ENCODE data around the gene NRXN2.

Gene NRXN2

DNA sequence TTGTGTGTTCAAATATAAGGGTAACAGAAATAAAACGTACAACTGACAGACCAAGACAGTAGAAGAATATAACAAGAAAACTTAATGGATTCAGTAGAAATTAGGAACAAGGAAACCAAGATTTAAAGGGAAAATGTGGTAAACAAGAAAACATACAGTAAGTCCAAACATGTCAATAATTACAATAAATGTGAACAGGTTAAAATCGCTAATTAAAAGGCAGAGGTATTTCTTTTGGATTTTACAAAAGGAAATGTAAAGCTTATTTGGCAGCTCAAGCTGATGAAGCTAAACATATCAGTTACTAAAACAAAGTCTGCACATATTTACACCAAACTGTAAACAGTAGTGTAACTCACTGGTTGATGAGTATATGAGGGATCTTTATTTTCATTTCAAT, 134.3 kb downstream of the NRXN2 start:
- DNase-seq (ENCODE audit: low read depth): no peak

DNA sequence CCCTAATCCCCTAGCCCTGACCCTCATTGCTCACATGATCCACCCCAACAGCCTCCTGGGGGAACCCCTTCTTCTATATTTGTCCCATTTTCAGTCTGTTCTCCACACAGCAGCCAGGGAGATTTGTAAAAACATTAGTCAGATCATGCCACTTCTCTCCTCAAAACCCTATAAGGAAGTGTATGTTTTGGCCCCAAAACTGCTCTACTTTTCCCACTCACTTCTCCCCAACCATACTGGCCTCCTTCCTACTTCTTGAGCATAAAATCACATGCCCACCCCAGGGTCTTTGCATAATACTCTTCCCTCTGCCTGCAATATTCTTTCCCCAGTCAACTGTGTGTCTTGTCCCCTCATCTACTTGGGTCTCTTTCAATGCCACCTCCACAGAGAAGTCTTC, 136.6 kb downstream of the NRXN2 start:
- DNase-seq (ENCODE audit: low read depth): no peak

DNA sequence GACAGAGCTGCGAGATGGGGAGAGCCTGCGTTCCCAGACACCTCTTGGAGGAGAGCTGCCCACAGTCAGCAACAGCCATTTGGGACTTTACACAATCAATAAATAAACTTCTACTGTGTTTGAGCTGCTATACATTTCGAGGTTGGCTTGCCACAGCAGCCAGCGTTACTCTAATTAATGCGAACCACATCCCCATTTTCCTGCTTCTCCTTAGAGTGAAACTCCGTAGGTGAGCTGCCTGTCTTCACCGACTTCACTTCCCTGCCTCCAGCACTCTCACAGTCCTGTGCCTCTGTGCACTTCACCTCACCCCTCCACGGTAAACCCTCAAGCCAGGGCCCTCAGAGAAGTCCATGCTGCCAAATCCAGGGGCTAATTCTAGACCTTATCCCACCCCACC, 137.8 kb downstream of the NRXN2 start:
- no peak for DNase-seq (ENCODE audit: low read depth)

DNA sequence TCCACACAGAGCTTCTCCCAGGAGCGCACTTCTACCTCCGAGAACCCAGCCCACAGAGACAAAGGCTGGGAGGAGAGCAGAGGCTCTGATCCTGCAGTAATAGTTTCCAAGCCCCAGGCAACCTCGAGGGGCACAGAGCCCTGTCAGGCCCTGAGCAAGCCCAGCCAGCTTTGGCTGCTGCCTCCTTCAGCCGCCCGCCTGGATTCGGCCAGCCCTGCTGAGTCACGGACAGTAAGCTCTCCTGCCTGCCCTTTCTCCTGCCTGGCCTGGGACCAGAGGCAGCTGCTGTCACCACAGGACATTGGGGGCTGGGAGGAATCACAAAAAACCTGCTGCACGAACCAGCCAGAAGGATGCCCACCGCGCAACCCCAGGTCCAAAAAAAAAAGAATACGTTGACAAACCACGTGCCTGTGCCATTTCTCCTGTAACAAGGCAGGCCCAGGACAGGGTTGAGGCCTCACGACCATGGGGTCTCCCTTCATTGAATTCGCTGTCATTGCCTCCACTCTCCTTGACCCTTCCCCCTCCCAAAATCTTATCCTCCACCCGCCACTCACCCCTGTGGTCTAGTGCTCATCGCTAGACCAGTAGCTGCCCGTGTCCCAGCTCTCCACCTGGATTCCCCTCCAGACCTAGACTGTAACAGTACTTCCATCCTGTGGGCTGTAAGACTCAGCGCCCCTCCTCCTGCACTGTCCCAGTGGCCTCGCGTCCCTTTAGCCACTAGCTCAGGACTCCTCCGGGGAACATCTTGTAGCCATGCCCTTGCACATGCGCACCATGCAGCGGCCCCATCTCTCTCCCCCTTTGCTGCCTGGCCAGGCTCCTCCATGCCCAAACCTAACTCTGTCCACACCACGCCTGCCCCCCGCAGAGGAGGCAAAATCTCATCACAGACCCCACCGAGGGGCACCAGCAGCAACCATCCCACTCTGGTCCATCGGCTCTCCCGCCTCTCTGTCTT, 139.4 kb downstream of the NRXN2 start:
- no peak for DNase-seq (ENCODE audit: low read depth)

DNA sequence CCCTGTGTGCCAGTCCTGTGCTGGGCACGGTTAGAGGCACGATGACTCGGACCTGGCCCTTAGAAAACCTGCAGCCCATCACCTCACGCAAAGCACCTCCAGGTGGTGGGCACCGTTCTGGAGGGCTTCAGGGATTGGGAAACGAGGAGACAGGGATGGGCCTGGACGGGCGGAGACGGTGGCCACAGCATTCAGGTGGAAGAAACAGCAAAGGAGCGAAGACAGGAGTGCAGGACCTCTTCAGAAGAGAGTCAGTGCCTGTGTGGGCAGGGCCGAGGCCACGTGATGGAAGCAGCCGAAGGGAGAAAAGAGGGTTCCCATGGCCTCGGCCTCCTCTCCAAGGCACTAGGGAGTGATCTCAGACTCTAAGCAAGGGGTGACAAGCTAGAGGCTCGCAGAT, 140.1 kb downstream of the NRXN2 start:
- no peak for DNase-seq (ENCODE audit: low read depth)

DNA sequence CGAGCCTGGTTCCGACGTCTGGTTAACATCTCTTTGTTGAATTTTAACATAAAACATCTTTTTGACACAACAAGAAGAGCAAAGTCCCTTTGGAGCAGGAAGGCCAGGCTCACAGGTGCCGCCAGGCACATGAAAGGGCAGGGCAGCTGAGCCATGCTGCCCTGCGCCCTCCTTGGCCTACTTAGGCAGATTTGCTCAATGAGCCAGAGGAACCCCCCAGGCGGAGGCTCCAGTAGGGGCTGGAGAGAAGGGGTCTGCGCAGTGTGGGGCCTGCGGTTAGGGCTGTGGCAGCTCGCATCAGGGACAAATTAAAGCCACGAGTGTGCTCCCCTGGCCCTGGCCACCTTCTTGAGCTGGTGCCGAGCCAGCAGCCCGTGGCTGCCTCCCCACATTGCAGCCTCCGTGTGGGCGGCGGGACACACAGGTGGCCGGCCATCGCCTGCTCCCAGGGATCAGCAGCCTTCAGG, 141.9 kb downstream of the NRXN2 start:
- no peak for DNase-seq (ENCODE audit: low read depth)

DNA sequence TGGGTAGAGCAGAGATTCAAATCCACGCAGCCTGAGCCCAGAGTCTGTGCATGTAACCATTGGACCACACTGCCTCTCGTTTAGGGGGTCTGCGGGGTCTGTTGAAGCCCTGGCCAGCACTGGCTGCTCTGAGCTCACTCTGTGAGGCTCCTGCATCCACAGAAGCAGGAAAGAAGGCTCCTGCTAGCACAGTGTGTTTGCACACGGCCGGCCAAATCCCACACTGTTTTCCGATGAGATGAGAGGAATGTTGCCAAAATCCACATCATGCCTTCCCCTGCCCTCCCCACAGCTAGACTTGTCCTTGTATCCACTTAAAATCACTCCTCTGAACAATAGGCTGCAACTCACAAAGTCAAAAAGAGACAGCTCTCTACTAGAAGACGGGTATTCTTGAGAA, 142.6 kb downstream of the NRXN2 start:
- no peak for DNase-seq (ENCODE audit: low read depth)

DNA sequence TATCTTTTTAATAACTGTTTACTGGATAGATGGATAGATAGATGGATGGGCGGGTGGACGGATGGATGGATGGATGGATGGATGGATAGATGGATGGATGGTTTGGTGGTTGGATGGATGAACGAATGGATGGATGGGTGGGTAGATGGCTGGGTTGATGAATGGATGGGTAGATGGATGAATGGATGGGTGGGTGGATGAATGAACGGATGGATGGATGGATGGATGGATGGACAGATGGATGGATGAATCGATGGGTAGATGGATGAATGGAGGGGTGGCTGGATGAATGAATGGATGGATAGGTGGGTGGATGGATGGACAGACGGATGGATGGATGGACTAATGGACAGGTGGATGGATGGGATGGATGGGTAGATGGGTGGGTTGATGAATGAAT, 145.8 kb downstream of the NRXN2 start:
- DNase-seq (ENCODE audit: low read depth): no peak

DNA sequence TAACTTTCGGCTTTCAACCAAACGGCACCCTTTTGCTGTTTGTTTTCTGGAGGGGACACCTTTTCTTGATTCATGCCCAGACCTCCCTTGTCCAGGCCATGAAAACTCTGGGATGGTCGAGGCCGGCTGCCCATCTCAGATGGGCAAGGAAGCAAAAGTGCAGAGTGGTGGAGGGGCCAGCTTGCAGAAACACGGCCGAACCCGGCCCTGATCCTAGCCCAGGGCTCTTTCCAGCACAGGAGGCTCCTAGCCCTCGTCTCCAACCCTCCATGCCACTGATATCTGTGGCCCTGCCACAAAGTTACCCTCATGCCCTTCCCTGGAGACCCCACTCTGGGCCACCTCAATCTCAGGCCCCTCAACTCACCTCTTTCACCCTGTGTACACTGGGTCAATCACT, 150.9 kb downstream of the NRXN2 start:
- DNase-seq (ENCODE audit: low read depth): no peak

DNA sequence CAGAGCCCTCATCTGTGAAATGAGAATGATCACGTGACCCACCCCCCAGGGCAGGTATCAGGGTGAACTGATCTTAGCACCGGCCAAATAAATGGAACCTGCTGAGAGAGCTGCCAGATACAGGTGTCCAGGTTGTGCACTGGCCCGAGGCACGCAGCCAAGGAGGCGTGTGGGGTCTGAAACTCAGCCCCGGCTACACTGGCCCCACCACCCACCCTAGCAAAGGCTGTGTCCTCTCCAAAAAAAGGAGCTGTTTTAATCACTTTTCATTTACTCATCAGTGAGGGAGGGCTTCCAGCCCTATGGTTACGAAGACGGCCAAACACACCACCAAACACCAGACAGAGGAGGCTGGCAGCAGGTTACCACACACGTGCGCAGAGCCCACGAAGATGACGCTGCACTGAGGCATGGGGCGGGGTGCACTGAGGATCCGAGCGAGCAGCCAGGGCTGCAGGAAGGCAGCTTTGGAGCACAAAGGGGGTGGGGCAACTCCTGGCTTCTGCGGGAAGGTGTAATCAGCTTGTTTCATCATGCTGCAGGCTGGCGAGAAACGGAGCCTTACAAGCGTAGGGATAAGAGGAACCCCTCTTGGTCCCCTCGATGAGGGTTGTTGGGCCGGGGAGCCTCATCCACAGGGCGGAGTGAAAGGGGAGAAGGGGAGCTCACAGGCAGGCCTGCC, 151.4 kb downstream of the NRXN2 start:
- no peak for DNase-seq (ENCODE audit: low read depth)

DNA sequence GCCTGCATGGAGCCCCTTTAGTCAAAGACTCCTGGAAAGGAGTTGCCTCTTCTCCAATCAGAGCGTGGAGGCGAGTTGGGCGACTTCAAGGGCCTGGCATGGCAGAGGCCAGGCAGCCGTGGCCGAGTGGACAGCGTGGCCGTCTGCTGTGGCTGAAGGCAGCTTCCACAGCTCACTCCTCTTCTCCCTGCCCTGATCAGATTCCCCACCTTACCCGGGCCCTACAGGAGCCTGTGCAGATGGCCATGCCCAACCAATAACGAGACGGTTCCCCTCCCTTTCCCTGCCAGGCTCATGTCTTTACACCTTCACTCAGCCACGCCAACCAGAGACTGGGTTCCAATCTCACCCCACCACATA, 152.0 kb downstream of the NRXN2 start:
- no peak for DNase-seq (ENCODE audit: low read depth)

DNA sequence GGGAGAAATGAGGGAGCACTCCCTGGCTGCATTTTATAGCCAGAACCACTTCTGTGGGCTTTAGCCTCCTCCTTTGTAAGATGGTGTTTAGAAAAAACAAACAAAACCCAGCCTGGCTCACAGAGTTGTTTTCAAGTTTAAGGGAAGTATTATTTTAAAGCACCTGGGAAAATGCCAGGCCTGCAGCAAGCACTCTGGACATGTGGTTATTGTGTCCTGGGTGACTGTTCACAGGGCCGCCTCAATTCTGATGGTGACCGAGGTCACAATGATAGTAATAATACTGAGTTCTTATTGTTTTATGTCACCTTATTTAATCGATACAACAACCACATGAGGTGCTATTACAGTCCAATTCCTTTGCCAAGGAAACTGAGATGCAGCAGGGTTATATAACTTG, 152.7 kb downstream of the NRXN2 start:
- DNase-seq (ENCODE audit: low read depth): no peak

DNA sequence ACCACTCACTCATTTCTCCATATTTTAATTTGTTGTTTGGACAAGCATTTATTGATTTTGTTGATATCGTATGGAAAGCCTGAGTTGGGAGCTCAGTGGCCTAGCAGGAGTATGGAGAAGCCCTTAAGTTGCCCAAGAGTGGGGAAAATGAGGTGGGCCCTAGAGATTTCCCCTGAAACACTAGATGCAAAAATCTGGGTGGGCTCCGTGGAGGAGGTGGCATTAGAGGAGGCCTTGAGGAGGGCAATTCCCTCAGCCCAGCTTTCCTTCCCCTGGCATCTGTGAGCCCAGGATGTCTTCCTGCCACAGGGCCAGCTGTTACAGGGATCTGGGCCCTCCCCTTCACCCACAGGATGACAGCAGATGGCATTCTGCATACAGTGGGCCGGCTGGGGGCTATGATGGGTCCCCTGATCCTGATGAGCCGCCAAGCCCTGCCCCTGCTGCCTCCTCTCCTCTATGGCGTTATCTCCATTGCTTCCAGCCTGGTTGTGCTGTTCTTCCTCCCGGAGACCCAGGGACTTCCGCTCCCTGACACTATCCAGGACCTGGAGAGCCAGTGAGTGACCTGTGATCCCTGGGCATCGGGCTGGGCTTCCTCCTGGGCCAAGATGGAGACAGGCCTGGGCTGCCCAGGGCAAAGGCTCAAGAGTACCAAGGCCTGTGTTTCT, 153.6 kb downstream of the NRXN2 start:
- no peak for DNase-seq (ENCODE audit: low read depth)

DNA sequence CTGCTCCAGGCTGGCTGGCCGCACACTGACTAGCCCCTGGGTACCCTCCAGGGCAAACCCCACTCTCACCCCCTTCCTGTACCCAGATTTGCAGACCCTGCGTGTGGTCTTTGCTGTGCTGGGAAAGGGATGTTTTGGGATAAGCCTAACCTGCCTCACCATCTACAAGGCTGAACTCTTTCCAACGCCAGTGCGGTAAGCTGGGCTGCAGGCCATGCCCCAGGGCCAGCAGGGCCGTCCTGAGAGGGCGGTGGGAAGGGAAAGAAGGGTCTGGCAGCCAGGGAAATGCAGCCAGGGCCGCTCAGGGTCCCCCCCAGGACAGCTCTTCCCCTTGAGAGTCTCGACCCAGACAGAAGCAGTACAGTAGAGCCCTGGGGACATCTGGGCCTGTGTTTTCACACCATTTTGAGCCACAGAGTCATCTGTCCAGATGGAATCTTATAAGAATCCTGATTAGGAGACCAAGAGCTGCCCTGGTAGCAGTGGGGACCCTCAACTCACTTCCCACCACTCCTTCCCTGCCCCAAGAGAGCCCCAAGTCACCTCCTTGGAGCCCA, 154.3 kb downstream of the NRXN2 start:
- DNase-seq (ENCODE audit: low read depth): no peak

DNA sequence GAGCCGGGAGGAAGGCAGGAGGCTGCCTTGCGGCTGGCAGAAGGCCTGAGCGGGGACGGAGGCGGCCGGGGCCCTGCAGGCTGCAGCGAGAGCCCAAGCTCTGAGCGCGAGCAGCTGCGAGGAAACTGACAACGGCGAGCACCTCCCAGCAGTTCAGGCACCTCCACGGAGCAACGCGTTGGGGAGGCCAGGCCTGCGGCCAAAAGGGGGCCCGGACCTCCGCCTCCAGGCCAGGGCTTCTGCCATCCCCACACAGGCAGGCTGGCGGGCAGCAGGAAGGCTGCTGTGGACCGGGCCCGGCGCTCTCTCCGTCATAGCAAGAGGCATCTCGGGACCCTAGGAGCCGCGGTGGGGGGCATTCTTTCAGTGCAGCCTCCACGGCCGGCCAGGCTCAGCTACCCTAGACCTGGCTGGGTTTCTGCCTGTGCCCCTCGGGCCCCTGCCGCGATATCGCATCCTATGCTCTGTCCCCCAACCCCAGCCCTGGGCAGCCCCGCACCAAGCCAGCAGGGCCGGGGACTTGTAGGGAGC, 154.9 kb downstream of the NRXN2 start:
- DNase-seq (ENCODE audit: low read depth): no peak

DNA sequence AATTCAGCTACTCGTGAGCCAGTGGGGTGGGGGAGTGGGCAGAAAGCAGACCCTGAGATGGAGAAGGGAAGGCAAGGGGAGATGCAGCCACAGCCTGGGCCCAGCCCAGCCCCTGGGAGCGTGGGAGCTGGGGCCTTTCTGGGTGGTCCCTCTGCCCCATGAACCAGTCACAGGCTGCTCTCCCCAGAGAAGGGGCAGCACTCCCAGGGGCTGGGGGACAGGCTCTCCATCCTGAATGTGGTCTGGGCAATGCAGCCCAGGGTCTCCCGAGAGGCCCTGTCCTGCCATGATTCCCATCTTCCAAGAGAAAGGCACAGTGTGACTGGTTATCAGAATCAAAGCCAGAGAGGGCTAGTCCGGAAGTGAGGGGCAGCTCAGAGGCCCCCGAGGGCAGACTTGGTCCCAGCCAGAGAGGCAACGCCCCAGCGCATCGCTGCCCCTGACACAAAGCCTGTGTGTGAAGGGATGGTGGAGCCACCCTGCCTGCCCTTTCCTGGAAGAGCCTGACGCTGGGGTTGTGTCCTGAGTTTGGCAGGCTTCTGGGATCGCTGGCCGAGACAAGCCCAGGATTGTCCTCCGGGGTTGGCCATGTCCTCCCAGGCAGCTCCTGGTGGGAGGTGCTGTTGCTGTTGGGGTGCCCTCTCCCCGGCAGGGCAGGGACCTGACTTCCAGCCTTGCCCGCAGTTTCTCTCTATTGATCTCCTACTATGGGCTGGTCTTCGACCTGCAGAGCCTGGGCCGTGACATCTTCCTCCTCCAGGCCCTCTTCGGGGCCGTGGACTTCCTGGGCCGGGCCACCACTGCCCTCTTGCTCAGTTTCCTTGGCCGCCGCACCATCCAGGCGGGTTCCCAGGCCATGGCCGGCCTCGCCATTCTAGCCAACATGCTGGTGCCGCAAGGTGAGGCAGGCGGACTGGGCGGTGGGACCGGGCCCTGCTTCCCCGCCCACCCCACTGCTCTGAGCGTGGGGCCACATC, 155.8 kb downstream of the NRXN2 start:
- no peak for DNase-seq (ENCODE audit: low read depth)

DNA sequence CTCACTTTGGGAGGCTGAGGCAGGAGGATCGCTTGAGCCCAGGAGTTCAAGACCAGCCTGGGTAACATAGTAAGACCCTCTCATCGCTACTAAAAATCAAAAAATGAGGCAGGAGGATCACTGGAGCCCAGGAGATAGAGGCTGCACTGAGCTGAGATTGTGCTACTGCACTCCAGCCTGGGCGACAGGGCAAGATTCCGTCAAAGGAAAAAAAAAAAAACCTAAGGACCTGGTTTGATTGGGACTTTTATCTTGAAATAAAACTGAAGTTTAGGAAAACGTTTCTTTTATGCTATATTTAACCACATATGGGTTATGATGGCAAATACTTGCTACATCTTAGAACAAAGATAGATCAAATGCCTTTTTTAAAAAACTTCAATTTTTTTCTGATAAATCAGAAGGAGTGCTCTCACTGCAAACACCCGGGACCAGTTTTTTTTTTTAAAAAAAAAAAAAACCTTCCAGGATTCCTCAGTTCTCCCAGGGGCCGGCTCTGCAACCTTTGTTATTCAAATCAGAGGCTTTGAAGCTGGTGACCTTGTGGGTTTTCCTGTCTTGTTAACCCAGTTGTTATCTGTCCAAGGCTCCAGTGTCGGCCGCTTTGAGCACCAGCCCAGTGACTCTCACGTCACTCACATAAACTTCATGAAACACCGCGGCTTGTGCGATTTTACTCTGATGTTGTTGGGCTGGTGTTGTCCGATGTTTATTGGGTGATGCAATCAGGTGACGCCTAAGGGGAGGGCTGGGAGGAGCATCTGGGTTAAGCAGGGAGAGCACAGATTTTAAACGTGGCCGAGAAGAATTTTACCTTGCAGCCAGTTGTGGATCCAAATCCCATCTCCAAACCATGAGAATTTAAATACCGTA, 156.7 kb downstream of the NRXN2 start:
- no peak for DNase-seq (ENCODE audit: low read depth)

DNA sequence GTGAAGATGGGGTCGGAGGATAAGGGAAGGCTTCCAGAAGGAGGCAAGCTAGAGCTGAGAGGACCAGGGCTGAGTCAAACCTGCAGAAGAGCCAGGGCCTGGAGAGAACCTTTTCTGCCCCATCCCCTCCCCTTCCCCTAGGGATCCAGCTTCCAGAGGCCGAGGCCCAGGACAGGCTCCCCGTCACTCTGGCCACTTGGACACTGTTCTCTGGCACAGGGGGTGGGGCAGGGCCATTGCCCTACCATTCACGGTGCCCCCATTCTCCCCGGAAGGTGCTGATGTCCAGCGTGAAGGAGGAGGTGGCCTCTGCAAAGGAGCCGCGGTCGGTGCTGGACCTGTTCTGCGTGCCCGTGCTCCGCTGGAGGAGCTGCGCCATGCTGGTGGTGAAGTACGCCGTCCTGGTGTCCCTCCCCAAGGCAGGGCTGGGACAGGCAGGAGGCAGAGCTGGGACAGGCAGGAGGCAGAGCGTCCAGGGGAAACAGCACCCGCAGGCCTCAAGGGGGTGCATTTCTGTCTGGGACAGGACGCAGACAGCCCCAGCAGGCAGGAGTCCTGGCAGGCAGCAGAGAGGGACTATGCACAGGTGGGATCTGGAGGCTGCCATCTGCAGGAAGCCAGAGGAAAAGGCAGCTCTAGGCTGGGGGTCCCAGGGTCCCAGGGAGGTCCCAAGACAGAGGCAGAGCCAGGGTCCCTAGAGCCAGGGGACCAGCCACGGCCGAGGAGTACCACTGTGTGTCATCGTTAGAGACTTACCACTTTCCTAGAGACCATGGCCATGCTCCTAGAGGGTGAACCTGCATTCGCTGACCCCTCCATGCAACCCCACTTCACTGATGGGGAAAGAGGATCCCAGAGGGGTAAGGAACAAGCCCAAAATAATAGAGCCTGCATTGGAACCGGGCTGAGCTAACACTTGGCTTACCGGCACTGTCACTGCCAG, 157.8 kb downstream of the NRXN2 start:
- DNase-seq (ENCODE audit: low read depth): no peak

DNA sequence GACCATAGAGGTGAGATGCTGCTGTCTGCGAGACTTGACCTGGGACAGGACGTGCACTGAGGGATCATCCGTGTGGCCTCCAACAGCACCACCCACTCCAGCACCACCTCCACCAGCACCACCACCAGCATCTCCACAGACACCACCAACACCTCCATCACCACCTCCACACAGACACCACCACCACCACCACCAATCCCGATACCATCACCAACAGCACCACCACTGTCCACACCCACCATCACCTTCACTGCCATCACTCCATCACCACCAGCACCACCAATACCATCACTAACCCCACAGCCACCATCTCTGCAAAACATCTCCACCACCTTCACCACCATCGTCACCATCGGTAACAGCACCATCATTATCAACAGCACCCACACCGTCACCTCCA, 158.6 kb downstream of the NRXN2 start:
- DNase-seq (ENCODE audit: low read depth): no peak
